Stimulated activated CD4-positive, alpha-beta T cell treated with anti-CD3 and anti-CD28 coated beads, Interleukin-1b, Interleukin-23, amount 100 ng/mL, for 24 hours (primary cell): ENCODE data around the gene AP3S2.

Experiments
- DNase-seq, 4 experiments: peaks; one replicate each; pipeline ENCODE4 v3.0.0-alpha.2; 2020; ENCODE audit warnings: low read depth in 4 of 4, low spot score in 1 of 4

AP3S2 gene

DNA sequence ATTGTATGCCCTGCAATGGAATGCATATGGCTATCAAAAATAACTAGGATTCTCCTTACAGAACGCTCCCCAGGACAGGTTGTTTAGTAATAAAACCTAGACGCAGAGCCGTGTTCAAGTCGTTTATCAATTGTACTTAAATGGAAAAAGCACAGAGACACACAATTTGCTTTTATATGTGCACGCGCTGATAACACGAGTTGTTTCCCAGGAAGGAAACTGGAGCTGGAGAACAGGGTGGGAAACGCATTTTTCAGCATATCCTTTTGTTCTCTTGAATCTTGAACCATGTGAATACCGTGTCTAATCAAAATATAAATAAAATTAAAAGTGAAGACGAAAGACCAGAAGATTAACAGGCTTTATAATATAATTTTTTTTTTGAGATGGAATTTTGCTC is 75.5 kb downstream of the AP3S2 start:
- DNase-seq = no peak

DNA sequence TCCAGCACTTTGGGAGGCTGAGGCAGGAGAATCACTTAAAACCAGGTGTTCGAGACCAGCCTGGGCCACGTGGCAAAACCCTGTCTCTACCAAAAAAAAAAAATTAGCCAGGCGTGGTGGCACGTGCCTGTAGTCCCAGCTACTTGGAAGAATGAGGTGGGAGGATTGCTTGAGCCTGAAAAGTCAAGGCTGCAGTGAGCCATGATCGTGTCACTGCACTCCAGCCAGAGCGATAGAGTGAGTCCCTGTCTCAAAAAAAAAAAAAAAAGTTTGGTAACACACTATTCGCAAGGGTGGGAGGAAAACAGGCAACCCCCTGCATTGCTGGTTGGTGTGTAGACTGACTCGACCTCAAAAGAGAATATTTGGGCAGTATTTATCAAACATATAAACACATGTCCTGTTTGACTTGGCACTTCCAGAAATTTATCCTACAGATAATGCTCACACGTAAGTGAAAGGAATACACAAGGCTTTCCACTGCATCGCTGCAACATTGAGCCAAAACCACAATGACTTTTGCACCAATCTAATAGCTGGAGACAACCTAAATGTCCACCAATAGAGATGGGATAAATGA is 76.0 kb downstream of the AP3S2 start:
- DNase-seq = no peak

DNA sequence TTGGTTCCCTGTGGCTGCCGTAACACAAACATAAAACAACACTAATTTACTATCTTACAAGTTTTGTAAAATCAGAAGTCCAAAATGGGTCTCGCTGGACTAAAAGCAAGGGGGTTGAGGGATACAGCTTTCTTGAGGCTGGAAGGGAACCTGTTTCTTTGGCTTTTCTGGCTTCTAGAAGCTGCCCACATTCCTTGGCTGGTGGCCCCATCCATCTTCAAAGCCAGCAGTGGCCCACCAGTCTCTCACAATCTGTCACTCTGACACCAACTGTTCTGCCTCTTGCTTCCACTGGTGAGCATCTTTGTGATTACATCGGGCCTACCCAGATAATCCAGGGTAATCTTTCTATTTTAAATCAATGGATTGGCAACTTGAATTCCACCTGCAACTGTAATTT is 78.0 kb downstream of the AP3S2 start:
- DNase-seq = no peak

DNA sequence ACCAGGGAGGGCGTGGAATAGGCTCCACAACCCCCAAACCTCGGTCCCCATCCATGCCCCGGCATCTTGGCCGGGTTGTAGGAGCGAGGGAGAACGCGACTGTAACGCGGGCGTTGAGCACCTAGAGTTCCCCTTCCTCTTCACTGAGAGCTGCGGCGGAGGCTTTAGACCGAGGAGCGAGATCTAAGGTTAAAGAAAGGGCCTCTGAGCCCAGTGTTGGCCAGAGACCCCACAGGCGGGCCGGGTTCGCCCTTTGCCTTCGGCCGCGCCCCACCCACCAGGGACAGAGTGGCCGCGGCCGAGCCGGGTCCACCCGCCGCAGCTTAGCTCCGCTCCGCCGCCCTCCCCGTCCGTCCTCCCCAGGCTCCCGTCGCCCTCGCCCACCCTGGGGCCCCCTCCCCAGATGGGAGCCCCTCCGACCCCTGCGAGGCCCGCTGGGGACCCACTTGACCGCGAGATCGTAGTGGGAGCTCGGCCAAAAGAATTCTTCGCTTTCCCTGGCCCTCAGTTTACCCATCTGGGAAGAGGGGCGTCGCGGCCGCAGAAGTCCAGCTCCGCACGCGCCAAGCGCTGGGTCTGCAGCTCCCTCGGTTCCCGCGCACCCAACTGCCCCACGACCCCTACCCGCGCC is 79.6 kb downstream of the AP3S2 start:
- no peak for DNase-seq

DNA sequence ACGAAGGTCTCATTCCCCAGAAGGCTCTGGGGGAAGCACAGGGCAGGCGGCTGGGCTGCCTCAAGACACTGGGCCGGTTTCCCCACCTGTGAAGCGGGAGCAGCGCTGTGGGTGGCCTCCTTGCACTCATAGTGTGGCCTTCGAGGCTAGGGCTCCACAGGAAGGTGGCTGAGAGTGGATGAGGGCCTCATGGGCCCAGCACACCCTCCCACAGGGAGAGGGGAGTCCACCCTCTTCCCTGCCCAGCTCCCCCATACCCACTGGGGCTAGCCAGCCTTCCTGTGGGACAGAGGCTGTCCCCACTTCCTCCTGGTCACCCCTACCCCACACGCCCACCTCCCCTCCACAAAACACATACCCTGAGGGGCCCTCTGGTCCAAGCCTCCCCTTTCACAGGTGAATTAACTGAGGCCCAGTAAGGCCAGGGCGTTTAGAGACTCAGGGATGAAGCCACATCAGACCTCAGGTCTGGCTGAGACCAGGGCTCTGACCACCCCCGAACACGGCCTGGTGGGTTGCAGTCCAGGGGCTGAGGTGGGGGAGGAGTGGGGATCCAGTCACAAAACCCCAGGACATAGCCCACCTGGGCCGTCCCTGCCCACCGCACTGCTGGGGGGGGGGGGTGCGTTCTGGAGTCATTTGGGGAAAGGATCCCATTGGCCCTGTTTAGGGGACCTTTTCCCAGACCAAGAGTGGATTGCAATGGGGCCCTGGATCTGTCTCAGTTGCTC is 80.2 kb downstream of the AP3S2 start:
- no peak for DNase-seq

DNA sequence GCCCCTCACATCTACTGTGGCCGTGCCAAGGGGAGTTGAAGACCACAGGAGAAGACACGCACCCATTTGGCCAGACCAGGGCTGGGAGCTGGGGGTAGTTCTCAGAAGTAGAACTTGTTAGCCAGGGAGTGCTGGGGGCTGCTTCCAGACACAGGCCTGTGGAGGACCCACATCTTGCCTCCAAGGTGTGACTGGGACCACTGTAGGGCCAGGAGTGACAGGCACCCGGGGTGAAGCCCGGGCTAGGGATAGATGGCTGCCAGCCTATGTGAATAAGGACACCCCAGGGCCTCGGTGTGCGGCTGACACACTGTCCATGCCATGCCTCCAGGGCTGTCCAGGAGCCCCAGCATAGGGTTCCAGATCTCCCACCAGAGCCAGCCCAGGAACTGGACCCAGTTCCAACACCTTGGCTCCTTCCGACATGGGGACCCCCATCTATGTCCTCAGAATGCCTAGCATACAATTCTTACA is 80.9 kb downstream of the AP3S2 start:
- no peak for DNase-seq

DNA sequence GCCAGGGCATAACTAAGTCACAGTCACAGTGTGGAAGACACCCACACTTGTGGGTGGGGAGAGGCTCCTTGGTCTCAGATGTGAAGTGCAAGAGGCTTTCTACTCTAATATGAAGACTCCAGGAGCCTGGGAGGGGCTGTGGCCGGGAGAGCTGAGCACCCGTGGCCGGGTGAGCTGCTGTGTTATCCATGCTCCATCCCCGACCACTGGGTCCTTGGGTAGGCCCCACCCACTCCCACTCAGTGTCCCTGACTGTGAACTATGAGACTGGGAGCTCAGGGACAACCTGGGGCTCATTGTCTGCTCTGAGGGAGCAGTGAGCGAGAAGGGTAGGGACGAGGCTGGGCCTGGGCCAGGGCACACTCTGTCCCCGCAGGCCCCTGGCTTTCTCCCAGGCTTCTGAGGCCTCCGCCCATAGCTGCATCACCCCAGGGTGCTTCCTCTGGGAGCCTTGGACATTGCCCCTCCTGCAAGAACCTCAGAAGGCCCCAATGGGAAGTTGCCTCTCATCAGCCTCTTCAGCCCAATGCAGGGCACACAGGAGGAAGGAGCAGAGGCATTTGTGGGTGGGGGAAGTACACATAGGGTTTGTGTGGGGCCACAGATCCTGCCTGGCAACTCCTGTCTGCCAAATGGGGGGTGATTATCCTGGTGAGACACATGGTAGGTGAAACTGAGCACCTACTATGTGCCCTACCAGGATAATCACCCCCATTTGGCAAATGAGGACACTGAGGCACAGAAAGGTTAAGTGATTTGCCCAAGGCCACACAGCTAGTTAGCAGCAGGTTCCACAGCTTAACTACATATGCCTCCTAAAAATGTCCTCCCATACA is 81.6 kb downstream of the AP3S2 start:
- DNase-seq = no peak

DNA sequence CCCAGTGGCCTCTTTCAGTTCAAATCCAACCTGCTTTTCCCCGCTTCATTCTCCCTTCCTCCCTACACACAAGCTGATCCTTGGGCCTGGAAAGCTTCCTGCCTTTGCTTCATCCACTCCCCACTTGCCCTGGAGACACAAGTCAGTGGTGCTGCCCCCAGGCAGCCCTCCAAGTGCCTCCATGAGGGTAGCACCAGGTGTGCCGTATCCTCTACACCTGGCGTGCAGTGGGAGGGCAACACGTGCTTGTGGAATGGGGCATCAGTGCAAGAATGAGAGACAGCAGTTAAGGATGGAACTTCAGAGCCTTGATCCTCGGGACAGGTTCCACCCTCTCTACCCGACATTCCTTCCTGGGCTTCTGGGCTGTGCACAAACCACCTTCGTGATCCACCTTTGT is 83.0 kb downstream of the AP3S2 start:
- no peak for DNase-seq

DNA sequence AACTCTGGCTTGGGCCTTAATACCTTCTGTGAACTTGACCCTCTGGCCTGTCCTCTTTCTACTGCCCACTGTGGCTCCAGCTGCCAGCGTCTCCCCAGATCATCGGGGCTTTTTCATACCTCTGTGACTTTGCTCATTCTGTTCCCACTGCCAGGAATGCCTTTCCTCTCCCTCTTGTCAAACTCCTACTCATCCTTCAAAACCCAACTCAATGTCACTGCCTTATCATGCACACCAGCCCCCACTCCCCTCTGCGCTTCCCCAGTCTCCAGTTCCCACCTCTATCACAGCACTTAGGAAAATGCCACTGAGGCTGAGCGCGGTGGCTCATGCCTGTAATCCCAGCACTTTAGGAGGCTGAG is 84.0 kb downstream of the AP3S2 start:
- no peak for DNase-seq

DNA sequence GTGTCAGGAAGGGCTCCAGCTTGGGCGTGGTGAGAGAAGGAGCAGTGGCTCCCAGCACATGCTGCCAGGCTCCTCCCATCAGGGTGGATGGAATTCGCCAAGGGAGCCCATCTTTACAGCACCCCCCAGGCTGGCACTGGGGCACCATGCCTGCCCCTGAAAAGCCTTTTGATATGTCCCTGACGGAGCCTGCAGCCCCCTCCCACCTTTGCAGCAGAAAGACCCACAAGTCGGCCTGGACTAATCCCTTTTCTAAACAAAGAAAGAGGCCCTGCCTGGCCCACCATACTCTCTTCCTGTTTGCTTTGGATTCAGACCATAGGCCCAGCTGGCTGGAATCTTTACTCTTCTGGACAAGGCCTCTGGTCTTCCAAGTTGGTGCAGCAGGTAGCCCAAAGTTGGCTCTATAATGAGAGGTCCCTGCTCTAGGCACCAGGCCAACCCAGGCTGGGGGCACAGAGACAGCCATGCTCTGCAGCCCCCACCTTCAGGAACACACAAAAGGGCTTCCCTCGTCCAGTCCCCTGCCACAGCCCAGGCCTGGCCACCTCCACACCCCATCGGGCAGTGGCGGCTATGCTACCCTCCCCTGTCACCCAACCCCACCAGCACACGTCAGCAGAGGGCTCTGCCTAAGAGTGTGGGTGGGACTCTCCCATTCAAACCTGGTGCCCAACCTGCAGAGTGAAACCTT is 84.6 kb downstream of the AP3S2 start:
- no peak for DNase-seq

DNA sequence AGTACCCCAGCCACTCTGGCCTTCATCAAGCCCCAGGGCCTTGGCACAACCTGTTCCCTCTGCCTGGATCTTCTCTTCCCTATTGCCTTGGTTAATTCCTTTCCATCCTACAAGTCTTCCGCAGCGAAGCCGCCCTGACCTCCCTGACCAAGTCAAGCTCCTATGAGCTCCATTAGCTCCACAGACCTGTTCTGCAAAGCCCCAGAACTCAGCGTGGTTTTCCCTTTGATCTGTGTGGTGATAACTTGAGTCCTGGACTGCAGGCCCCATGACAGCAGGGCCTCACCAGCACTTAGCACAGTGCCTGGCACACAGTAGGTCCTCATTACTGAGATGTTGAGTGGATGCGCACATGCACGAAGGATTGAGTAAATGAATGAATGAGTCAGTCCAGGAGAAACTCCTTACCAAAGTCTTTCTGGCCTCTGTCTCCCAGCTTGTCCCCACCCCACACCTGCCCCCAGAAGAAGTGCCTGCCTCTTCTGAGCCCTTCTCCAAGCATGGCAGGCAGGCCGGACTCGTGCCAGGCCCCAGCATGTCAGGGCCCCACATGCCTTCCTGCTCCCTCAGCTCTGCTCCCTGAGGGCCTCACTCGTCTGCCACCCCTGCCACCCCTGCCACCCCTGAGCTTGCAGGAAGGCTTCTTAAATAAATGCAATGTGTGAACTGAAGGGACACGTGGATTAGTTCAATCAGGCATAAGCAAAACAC is 85.5 kb downstream of the AP3S2 start:
- no peak for DNase-seq

DNA sequence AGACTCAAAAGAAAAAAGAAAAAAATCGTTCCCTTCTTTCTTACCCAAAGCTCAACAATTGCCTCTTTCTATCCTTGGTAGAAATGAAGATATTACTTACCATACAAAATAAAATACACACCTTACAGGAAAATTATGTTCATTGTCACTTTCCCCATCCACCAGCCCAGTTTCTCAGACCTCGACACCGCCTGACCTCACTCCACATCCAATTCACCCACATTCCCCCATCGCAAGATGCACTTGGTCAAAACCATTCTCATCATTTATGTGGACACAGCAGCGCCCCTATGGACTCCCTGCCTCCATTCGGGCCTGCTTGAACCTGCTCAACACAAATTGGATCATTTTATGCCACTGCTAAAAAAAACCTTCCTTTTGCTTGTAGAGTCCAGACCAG is 86.1 kb downstream of the AP3S2 start:
- no peak for DNase-seq

DNA sequence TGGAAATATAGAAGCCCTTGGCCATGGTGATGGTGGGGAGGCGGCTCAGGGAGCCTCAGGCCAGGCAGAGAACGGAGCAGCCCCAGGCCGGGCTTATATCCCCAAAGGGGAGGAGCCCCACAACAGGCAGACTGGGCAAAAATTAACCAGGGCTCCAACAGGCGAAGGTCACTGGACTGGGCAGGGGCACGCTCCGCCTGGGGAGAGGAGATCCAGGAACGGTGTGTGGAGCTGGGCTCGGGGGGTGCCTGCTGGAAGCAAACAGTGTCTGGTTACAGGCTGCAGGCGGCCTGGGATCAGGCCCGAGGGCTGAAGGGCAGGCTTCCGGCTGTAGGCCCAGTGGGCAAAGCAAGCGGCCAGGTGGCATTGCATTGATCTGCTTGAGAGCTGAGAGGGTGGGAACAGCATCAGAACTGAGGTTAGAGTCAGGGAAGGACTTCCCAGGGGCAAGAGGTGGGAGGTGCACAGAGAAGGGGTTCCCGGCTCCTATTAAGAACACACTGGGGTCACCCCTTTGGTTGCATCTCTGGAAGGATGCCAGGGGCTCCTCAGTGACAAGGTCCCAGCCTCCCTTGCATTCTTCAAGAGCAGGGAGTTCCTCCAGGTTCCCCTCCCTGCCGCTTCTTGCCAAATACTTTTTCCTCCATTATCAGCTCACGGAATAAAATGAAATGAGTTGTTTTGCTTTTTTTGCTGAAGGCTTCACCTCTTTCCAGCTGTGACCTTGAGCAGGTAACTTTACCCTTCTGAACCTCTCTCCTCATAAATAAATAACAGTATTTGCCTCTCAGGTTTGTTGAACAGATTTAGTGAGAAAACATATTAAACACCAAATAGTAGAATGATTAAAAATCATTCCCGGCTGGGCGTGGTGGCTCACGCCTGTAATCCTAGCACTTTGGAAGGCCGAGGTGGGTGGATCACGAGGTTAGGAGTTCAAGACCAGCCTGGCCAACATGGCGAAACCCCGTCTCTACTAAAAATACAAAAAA is 86.9 kb downstream of the AP3S2 start:
- DNase-seq = no peak

DNA sequence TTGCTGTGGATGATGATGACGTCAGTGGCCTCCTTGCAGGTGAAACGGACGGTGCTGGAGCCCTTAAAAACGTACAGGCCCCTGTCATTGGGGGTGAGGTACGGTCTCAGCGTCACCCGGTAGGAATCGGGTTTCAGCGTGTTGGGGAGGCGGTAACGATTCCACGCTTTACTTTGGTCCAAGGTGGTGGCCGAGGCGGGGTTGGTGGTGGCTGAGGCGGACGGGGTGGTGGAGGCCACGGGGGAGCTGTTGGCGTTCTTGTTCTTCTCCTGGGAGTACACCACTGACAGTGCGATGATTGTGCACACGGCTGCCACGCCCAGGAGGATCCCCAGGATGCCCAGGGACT is 87.6 kb downstream of the AP3S2 start:
- no peak for DNase-seq

DNA sequence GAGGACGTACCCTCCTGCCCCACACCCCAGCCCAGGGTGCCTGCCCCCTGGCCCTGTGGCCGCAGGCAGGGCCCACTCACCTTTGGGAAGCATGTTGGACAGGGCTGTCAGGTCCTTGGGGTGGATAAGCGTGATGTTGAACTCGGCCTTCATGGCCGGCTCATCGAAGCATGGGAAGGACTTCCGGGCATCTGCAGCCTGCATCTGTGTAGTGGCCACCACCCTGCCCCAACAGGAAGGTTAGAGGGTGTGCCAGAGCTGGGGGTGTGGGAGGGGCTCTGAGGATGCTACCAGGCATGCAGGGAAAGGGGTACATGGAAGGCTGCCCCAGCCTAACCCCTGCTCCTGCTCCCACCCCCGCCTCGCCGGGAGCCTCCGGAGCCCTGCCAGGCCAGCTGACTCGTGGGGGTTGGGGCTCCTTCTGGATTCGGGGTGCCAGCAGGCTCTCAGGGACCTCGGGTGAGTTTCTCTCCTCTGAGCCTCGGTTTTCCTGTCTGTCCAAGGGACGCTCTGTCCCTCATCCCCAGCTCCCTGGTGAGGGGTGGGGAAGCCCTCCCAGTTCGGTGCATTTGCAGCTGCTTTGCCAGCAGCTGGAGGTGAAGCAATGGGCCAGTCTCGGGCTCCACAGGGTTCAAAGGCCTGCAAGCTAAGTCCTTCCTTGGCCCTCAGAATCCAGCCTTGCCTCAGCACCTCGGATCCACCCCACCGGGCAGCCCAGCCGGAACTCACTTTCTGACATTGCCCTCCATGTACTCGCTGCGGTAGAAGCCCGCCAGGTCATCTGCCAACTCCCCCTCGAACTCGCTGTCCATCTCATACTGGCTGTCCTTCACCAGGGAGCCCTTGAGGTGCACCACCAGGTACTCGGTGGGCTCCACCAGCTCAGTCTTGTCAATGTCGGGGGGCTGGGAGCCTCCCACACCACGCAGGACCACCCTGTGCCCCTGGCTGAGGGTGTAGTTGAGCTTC is 88.3 kb downstream of the AP3S2 start:
- no peak for DNase-seq

DNA sequence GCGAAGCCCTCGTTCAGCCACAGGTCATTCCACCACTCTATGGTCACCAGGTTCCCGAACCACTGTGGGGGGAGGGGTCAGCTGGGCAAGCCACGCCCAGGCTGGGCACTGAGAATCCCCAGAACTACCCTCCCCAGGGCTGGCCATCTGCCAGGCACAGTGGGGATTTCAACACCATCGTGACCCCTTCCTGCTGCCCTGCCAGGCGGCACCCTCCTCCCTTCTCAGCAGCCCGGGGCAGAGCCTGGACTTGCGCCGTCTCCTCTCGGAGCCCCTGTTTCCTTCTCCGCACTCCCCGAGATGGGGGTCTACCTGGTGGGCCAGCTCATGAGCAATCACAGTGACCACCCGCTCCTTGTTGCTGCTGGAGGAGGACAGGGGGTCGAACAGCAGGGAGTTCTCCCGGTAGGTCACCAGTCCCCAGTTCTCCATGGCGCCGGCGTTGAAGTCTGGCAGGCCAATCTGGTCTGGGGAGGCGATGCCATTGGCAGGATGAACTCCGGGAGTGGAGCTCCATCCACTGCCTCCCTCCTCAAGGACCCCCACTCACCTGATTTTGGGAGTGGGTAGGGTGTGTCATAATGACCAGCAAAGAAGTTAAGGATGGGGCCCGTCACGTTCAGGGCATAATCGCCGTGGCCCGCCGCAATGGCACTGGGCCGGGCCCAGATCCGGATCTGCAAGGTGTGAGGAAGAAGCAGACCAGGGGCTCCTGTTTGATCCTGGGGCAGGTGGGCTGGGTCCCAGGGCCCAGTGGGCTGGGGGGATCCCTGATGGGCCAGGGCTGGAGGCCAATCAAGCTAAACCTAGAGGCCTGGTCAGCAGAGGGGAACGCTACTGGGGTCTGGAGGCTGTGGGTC is 89.6 kb downstream of the AP3S2 start:
- no peak for DNase-seq
